Loucy (cell line): ENCODE results near the gene IRAK1BP1.

ENCODE experiments used
- CTCF ChIP-seq: fragments of 200-600 bp; sonication (generic); conservative IDR thresholded peaks from 2 replicates; pipeline ENCODE4 v1.5.1; 2014; ENCODE audit warnings: mild to moderate bottlenecking, antibody characterized with exemption, low read length
- EZH2phosphoT487 ChIP-seq: fragments of 200-600 bp; IDR thresholded peaks from 2 replicates; pipeline ENCODE4 v1.6.1; 2018; ENCODE audit warnings: antibody characterized with exemption, mild to moderate bottlenecking, moderate library complexity, borderline replicate concordance

- no peak for TF ChIP-seq CTCF
- TF ChIP-seq EZH2phosphoT487, result no peak
Observed at GRCh38 chr6:78836598-78836997, 30.8 kb upstream of the IRAK1BP1 start.
